WTC11 (cell line): Measurements from ENCODE around the gene CA5B. TPM values are rescaled to one million over a fixed set of nuclear protein-coding genes. Genes with fewer than 3 reads are reported as not detected.

Source experiments
- ATAC-seq: fragments of 200-7000 bp; cut with Tn5 transposase; 2 replicates; pipeline ENCODE4 v1.10.0; 2021; ENCODE audit warnings: mild to moderate bottlenecking, moderate library complexity
- CTCF ChIA-PET: fragments of 300-600 bp; sonication (Branson Sonifier 250); formaldehyde crosslinking; loops from one replicate; lab custom pipeline; 2021; ENCODE audit warnings: antibody characterized with exemption; lab: Charles Lee
- POLR2A ChIA-PET: fragments of 350-600 bp; sonication (Branson Sonifier 250); formaldehyde crosslinking; loops from one replicate; lab custom pipeline; 2021; ENCODE audit warnings: antibody characterized with exemption; lab: Charles Lee
- DNase-seq: peaks from one replicate; pipeline ENCODE4 v3.0.0; 2021; ENCODE audit warnings: low spot score
- H3K27ac Mint-ChIP-seq: 2 replicates; pipeline ENCODE4 v1.8.0; 2021; ENCODE audit warnings: mixed read lengths
- H3K27me3 Mint-ChIP-seq: 2 replicates; pipeline ENCODE4 v1.8.0; 2021; ENCODE audit warnings: low read depth, mild to moderate bottlenecking, moderate library complexity, mixed read lengths
- H3K36me3 Mint-ChIP-seq: 2 replicates; pipeline ENCODE4 v1.8.0; 2021; ENCODE audit warnings: mixed read lengths
- H3K4me1 Mint-ChIP-seq: 2 replicates; pipeline ENCODE4 v1.8.0; 2022; ENCODE audit warnings: mixed read lengths
- H3K4me3 Mint-ChIP-seq: 2 replicates; pipeline ENCODE4 v1.8.0; 2021; ENCODE audit warnings: mild to moderate bottlenecking, moderate library complexity, mixed read lengths
- H3K9me3 Mint-ChIP-seq: 2 replicates; pipeline ENCODE4 v1.8.0; 2021; ENCODE audit warnings: mixed read lengths
- CREM ChIP-seq: sonication (generic); formaldehyde crosslinking; IDR thresholded peaks from 2 replicates; pipeline ENCODE4 v1.8.1; 2022; ENCODE audit warnings: mild to moderate bottlenecking, missing genetic modification reagents, moderate library complexity
- EMX1 ChIP-seq: fragments of 250-450 bp; sonication (Bioruptor Pico); IDR thresholded peaks from 2 replicates; pipeline ENCODE4 v1.8.0; 2021; ENCODE audit warnings: mild to moderate bottlenecking
- ETV6 ChIP-seq: sonication (generic); formaldehyde crosslinking; IDR thresholded peaks from 2 replicates; pipeline ENCODE4 v1.8.1; 2022; ENCODE audit warnings: mild to moderate bottlenecking, missing genetic modification reagents
- FOXK1 ChIP-seq: sonication (generic); formaldehyde crosslinking; IDR thresholded peaks from 2 replicates; pipeline ENCODE4 v1.8.0; 2022; ENCODE audit warnings: mild to moderate bottlenecking, moderate library complexity, missing genetic modification reagents
- JUN ChIP-seq: sonication (generic); formaldehyde crosslinking; IDR thresholded peaks from 2 replicates; pipeline ENCODE4 v1.8.0; 2023; ENCODE audit warnings: mild to moderate bottlenecking, missing genetic modification reagents
- NR1H2 ChIP-seq: sonication (generic); formaldehyde crosslinking; IDR thresholded peaks from 2 replicates; pipeline ENCODE4 v1.9.0; 2021; ENCODE audit warnings: mild to moderate bottlenecking, moderate library complexity, missing genetic modification reagents
- OVOL2 ChIP-seq: fragments of 250-450 bp; sonication (Bioruptor Pico); IDR thresholded peaks from 2 replicates; pipeline ENCODE4 v1.9.0; 2021; ENCODE audit warnings: mild to moderate bottlenecking, borderline replicate concordance
- PRDM15 ChIP-seq: sonication (generic); formaldehyde crosslinking; IDR thresholded peaks from 2 replicates; pipeline ENCODE4 v1.8.0; 2022; ENCODE audit warnings: missing genetic modification reagents
- RELA ChIP-seq: sonication (generic); formaldehyde crosslinking; IDR thresholded peaks from 2 replicates; pipeline ENCODE4 v1.8.1; 2022; ENCODE audit warnings: missing genetic modification reagents, mild to moderate bottlenecking, borderline replicate concordance
- RORB ChIP-seq: fragments of 250-450 bp; sonication (Bioruptor Pico); IDR thresholded peaks from 2 replicates; pipeline ENCODE4 v1.9.0; 2021; ENCODE audit warnings: mild to moderate bottlenecking
- SP1 ChIP-seq: sonication (generic); formaldehyde crosslinking; conservative IDR thresholded peaks from 2 replicates; pipeline ENCODE4 v1.8.1; 2022; ENCODE audit warnings: missing genetic modification reagents
- STAT6 ChIP-seq: sonication (generic); formaldehyde crosslinking; conservative IDR thresholded peaks from 2 replicates; pipeline ENCODE4 v1.8.1; 2023; ENCODE audit warnings: mild to moderate bottlenecking, low read depth, missing genetic modification reagents, moderate library complexity
- TCF7 ChIP-seq: sonication (generic); formaldehyde crosslinking; IDR thresholded peaks from 2 replicates; pipeline ENCODE4 v1.8.0; 2022; ENCODE audit warnings: mild to moderate bottlenecking, low read depth, missing genetic modification reagents, moderate library complexity
- ZNF423 ChIP-seq: fragments of 250-450 bp; sonication (Bioruptor Pico); IDR thresholded peaks from 2 replicates; pipeline ENCODE4 v2.1.2; 2022; ENCODE audit warnings: mild to moderate bottlenecking, moderate library complexity
- total RNA-seq: library from RNA; stranded (reverse); gene quantifications from 3 replicates; pipeline ENCODE4 v1.2.3, GENCODE V29; 2021
- TF ChIP-seq, protein P1 (sequence below): sonication (generic); formaldehyde crosslinking; IDR thresholded peaks from 2 replicates; pipeline ENCODE4 v1.8.0; 2022; ENCODE audit warnings: mild to moderate bottlenecking, missing genetic modification reagents
- TF ChIP-seq, protein P2 (sequence below): fragments of 200-600 bp; IDR thresholded peaks from 2 replicates; pipeline ENCODE4 v1.8.0; 2022; ENCODE audit warnings: antibody characterized with exemption
- TF ChIP-seq, protein P3 (sequence below): sonication (generic); formaldehyde crosslinking; IDR thresholded peaks from 2 replicates; pipeline ENCODE4 v1.8.1; 2023; ENCODE audit warnings: mild to moderate bottlenecking, missing genetic modification reagents, borderline replicate concordance
- TF ChIP-seq, protein P4 (sequence below): fragments of 250-450 bp; sonication (Bioruptor Pico); IDR thresholded peaks from 2 replicates; pipeline ENCODE4 v1.8.0; 2021; ENCODE audit warnings: mild to moderate bottlenecking

CA5B gene
- total RNA-seq, 1 experiment from 2014 or later, result 9.0 TPM

DNA sequence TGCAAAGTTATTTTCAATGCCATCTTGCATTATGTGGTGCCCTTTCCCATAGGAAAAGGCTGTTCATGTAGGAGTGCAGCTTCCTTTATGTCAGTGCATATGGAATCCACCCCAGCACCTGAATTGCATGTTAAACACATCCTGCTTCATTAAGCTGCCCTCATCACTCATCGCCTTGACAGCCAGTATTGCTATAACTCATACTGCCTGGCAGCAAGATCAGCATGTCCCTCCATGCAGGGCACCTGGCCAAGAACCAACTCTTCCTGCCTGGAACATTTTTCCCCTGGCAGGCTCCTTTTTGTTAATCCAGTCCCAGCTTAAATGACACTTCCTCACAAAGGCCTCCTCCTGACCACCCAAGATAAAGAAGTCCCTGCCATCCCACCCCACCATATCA is 23.5 kb upstream of the CA5B start:
- POLR2A ChIA-PET, result no interaction called here
- peaks cover 17% of the 10 kb centered on the region for H3K4me1 Mint-ChIP-seq
- H3K36me3 Mint-ChIP-seq, result no peaks in the 10 kb centered on the region
- no peaks in the 10 kb centered on the region for H3K27me3 Mint-ChIP-seq
- DNase-seq, result no peak
- H3K9me3 Mint-ChIP-seq, result no peaks in the 10 kb centered on the region
- H3K27ac Mint-ChIP-seq, result no peak overlapping the region
- no peak for ATAC-seq
- CTCF ChIA-PET, result interaction anchor here (0.9 kb wide), 1 partner anchor 24 kb away, joined by 3 read pairs; the partner anchor contains the start of gene CA5B
- TF ChIP-seq JUN (CRISPR knock-in tag) (no peak), ZNF423 (no peak), FOXK1 (CRISPR knock-in tag) (no peak), ETV6 (CRISPR knock-in tag) (no peak), EMX1 (no peak), RELA (CRISPR knock-in tag) (no peak), CREM (CRISPR knock-in tag) (no peak), PRDM15 (no peak), TCF7 (CRISPR knock-in tag) (no peak), NR1H2 (no peak), OVOL2 (CRISPR knock-in tag) (no peak), STAT6 (CRISPR knock-in tag) (no peak), SP1 (no peak), RORB (CRISPR knock-in tag) (no peak)
- TF ChIP-seq, protein P1, sequence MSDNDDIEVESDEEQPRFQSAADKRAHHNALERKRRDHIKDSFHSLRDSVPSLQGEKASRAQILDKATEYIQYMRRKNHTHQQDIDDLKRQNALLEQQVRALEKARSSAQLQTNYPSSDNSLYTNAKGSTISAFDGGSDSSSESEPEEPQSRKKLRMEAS (CRISPR knock-in tag), result no peak
- TF ChIP-seq, protein P2, sequence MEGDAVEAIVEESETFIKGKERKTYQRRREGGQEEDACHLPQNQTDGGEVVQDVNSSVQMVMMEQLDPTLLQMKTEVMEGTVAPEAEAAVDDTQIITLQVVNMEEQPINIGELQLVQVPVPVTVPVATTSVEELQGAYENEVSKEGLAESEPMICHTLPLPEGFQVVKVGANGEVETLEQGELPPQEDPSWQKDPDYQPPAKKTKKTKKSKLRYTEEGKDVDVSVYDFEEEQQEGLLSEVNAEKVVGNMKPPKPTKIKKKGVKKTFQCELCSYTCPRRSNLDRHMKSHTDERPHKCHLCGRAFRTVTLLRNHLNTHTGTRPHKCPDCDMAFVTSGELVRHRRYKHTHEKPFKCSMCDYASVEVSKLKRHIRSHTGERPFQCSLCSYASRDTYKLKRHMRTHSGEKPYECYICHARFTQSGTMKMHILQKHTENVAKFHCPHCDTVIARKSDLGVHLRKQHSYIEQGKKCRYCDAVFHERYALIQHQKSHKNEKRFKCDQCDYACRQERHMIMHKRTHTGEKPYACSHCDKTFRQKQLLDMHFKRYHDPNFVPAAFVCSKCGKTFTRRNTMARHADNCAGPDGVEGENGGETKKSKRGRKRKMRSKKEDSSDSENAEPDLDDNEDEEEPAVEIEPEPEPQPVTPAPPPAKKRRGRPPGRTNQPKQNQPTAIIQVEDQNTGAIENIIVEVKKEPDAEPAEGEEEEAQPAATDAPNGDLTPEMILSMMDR, result no peak
- TF ChIP-seq, protein P3, sequence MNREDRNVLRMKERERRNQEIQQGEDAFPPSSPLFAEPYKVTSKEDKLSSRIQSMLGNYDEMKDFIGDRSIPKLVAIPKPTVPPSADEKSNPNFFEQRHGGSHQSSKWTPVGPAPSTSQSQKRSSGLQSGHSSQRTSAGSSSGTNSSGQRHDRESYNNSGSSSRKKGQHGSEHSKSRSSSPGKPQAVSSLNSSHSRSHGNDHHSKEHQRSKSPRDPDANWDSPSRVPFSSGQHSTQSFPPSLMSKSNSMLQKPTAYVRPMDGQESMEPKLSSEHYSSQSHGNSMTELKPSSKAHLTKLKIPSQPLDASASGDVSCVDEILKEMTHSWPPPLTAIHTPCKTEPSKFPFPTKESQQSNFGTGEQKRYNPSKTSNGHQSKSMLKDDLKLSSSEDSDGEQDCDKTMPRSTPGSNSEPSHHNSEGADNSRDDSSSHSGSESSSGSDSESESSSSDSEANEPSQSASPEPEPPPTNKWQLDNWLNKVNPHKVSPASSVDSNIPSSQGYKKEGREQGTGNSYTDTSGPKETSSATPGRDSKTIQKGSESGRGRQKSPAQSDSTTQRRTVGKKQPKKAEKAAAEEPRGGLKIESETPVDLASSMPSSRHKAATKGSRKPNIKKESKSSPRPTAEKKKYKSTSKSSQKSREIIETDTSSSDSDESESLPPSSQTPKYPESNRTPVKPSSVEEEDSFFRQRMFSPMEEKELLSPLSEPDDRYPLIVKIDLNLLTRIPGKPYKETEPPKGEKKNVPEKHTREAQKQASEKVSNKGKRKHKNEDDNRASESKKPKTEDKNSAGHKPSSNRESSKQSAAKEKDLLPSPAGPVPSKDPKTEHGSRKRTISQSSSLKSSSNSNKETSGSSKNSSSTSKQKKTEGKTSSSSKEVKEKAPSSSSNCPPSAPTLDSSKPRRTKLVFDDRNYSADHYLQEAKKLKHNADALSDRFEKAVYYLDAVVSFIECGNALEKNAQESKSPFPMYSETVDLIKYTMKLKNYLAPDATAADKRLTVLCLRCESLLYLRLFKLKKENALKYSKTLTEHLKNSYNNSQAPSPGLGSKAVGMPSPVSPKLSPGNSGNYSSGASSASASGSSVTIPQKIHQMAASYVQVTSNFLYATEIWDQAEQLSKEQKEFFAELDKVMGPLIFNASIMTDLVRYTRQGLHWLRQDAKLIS (CRISPR knock-in tag), result no peak
- TF ChIP-seq, protein P4, sequence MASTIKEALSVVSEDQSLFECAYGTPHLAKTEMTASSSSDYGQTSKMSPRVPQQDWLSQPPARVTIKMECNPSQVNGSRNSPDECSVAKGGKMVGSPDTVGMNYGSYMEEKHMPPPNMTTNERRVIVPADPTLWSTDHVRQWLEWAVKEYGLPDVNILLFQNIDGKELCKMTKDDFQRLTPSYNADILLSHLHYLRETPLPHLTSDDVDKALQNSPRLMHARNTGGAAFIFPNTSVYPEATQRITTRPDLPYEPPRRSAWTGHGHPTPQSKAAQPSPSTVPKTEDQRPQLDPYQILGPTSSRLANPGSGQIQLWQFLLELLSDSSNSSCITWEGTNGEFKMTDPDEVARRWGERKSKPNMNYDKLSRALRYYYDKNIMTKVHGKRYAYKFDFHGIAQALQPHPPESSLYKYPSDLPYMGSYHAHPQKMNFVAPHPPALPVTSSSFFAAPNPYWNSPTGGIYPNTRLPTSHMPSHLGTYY, result no peak
- H3K4me3 Mint-ChIP-seq, result no peak overlapping the region
